SKM-1 treated with dmso at 0.1 percent for 144 hours (cell line): ENCODE data around the gene KRT75.
"Not testable (repeated sequence)": the region's sequence is repeated elsewhere in the genome, so short reads cannot be mapped to it uniquely, and the experiment has no call there.

ENCODE experiments used
- DNase-seq: peaks from one replicate; lab custom pipeline; 2025; ENCODE audit not compliant: unreplicated experiment; lab: John Stamatoyannopoulos, UW

KRT75 gene

DNA sequence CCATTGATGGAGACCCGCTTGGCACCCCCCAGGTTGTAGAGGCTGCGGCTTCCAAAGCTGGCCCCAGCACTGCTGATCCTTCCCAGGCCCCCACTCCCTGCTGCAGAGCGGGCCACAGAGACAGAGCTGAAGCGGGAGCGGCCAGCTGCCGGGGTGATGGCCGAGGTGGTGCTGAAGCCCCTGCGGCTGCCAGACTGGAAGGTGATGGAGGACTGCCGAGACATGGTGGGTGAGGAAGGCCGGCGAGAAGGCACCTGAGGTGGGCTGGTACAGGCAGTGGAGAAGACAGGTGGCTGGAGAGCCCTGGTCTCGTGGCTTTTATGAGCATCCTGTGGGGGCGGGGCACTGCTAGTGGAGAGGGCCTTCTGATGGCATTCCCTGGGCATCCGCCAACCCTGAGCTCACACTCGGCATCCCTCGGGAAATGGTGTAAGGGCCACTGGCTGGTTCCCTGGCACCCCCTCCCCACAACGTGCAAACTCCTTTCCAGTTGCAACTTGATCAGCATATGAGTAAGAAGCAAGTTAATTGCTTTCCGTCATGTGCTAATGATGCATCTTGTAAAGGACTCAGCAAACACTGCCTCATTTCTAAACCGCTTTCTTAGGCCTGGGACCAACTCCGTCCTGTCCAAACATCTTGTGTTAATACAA is at the start of gene KRT75:
Gene KRT75, minus strand, starts transcription at position 291 of the 653 bp plus-strand sequence. Its CDS starts 67 bp downstream, at position 224.
- no peak for DNase-seq

DNA sequence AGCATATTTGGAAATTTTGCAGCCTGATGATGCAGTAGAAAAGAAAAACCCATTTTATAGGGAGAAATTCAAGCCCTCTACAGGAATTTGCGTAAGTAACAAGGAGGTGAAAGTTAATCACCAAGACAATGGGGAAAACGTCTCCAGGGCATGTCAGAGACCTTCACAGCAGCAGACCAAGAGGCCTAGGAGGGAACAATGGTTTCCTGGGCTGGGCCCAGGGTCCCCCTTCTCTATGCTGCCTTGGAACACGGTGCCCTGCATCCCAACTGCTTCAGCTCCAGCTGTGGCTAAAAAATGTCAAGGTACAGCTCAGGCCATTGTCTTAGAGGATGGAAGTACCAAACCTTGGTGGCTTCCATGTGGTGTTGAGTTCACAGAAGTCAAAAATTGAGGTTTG is 45.9 kb upstream of the KRT75 start:
- DNase-seq, result no peak

DNA sequence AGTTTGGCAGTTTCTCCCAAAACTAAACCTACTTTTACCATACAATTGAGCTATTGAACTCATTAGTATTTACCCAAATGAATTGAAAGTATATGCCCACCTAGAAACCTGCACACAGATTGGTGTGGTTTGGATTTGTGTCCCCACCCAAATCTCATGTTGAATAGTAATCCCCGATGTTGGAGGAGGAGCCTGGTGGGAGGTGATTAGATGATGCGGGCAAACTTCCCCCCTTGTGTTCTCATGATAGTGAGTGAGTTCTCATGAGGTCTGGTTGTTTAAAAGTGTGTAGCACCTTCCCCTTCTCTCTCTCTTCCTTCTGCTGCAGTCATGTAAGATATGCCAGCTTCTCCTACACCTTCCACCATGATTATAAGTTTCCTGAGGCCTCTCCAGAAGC is 43.5 kb upstream of the KRT75 start:
- DNase-seq, result no peak

DNA sequence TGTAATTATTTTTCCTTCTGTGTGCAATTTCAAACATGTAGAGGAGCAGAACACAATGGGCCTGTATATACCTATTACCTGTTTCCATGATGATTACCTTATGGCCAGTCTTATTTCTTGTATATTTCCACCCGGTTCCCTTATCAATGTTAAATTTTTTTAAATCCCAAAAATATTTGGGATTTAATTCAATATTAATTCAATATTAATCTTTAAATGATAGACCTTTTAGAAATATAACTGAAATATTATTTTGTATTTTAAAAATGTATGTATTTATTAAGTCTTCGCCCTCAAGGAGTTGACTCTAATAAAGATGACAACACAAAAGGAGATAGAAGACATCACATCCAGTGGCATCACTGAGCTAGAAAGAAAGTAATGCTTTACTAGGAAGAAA is 40.0 kb upstream of the KRT75 start:
- no peak for DNase-seq

DNA sequence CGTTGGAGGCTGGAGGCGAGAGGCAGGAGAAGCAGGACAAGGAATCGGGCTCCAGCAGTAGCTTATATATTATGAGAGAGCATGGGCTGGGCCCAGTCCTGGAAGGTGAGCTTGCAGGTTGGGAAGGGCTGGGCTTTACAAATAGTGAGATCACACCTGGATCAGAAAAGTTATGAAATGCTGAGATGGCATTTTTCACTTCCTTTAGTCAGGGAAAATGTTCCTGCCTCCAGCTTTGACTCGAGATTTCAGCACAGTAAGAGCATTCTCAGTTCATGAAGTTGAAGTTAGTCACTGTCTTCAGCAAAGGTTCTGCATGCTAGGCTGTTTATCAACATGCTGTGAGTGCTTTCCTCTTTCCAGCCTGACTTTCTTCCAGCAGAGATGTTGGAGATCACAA is 39.6 kb upstream of the KRT75 start, which contains the start of gene KRT6C:
Gene KRT6C, minus strand, starts transcription at position 38 of the 400 bp plus-strand sequence. CDS start 68 bp downstream, outside the sequence.
- DNase-seq, result no peak

DNA sequence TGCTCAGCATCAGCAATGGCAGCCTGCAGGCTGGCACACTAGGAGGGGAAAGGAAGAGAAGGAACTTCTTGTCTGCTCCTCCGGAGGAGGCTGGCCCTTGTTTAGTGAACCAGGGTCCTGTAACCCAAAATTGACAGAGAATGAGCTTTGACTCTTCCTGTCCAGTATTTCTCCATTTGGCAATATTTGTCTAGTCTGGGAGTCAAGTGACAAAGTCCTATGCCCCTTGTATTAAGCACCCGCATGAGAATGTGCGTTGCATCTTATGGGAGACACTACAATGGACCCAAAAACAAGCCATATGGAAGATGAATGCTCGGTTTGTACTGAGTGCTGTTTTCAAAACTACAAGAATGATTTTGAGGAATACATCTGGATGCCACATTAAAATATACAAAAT is 35.7 kb upstream of the KRT75 start:
- no peak for DNase-seq

DNA sequence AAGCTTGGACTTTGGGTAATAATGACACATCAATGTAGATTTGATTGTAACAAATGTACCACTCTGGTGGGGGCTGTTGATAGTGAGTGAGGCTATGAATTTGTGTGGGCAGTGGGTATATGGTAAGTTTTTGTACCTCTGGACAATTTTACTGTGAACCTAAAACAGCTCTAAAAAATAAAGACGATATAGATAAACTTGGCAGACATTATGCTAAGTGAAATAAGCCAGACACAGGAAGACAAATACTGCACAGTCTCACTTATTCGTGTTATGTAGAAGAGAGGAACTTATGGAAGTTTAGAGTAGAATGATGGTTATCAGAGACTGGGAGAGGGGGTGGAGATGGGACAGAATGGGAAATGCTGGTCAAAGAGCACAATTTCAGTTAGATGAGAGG is 30.7 kb upstream of the KRT75 start:
- no peak for DNase-seq

DNA sequence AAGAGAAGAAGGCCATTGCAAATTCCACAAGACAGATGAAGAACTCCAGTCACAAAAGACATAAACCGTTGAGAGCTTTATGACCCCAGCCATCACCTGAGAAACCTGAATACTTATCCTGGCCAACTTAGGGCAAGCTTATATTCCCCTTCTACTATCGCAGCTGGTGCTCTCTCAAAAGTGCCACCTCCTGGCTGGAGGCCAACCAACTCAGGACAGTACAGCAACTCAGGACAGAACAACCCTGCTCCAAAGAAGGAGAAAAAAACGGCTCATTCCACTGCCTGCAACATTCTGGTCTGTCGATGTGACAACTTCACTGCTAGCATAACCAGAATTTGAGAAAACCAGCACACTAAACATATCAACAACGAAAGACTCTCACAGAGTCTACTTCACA is 27.5 kb upstream of the KRT75 start:
- DNase-seq, result no peak

DNA sequence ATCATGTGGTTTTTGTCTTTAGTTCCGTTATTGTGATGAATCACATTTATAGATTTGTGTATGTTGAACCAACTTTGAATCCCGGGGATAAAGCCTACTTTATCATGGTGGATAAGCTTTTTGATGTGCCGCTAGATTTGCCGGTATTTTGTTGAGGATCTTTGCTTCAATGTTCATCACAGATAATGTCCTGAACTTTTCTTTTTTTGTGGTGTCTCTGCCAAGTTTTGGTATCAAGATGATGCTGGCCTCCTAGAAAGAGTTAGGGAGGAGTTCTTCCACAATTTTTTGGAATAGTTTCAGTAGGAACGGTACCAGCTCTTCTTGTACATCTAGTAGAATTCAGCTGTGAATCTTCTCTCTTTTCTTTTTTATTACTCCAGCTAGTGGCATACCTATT is 24.7 kb upstream of the KRT75 start:
- no peak for DNase-seq

DNA sequence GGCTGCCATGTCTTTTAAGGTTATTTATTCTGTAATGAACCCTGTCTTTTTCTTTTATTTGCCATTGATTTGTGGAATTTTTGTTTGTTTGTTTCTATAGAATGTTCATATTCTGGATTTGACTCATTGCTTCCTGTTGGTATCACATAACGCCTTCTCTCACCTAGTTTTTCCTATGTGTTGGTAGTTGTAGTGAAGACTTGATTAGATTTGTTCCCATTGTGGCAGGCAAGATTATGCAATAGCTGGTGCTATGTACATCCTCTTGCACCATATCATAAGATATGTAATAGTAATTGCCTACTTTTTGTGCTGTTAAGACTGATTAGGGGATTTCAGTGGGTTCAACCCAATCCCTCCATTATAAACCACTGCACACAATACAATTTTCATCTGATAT is 21.6 kb upstream of the KRT75 start:
- DNase-seq, result no peak

DNA sequence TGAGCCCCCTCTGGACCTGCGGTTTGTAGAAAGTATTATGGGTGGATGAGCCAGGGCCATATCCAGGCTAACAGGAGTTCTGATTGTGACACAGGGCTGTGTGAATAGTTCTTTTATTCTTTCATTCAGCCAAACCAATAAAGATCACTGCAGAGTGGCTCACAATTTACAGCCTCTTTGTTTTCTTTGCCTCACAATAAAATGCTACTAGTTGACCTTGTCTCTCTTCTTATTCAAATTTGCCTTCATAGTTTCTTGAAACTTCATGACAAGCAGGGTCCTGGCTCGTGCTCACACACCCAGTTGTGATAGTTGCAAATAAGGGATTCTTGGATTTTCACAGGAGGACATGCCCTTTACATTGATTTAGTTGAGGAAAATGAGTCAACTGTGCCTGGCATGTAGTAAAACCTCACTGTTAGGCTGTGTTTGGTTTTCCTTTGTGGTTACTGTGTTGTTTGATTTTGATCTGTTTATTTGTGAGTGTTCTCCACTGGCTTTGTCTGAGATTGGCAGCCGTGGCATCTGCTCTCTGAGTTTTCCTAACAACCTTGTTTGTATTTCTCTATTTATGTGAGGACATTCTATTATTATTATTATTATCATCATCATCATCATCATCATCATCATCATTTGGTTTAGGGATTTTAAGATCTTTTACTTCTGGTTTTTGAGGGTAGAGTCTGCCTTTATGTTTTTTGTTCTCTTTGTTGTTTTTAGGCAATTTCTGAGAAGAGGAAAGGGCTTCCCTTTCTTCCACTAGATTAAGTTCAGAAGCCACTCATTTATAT is 20.4 kb upstream of the KRT75 start:
- DNase-seq, result no peak

DNA sequence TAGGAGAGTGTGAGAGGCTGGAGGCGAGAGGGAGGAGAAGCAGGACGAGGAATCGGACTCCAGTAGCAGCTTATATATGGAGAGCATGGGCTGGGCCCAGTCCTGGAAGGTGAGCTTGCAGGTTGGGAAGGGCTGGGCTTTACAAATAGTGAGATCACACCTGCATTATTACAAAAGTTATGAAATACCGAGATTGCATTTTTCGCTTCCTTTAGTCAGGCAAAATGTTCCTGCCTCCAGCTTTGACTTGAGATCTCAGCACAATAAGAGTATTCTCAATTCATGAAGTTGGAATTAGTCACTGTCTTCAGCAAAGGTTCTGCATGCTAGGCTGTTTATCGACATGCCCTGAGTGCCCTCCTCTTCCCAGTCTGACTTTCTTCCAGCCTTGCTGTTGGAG is 17.9 kb upstream of the KRT75 start, which contains the start of gene KRT6B:
Gene KRT6B, minus strand, starts transcription at position 46 of the 400 bp plus-strand sequence. CDS start 68 bp downstream, outside the sequence.
- no peak for DNase-seq

DNA sequence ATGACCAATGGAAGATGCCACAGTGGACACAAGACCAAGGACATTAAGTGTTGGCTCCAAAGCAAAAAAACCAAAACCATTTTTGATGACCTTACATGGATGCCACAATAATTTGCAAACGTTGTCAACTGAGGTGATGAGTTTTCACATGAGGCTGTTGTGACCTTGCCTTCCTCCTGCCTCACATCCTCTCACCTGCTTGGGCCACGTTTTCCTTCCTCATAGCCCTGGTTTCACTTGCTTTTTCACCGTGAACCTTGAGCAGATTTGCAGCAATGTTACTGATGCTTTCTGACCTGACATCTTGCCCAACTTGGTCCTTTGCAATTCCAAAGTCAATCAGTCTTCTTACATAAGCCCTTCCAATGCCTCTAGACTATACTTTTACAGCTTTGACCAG is 14.1 kb upstream of the KRT75 start:
- DNase-seq, result no peak

DNA sequence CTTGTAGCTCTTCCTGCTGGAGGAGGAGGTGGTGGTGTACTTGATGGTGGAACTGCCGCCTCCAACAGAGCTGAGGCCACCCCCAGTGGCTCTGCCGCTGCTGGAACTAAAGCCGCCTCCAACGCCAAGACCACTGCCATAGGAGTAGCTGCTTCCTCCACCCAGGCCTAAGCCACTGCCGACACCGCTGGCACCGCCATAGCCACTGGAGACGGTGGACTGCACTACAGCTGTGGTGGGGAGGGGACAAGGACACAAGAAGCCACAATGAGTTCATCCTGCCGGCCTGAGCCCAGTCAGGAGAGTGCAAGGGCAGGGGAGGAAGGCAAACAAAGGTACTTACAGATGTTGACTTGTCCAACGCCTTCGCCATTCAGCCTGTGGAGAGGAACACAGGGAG is 13.0 kb upstream of the KRT75 start:
- not testable (repeated sequence) for DNase-seq

DNA sequence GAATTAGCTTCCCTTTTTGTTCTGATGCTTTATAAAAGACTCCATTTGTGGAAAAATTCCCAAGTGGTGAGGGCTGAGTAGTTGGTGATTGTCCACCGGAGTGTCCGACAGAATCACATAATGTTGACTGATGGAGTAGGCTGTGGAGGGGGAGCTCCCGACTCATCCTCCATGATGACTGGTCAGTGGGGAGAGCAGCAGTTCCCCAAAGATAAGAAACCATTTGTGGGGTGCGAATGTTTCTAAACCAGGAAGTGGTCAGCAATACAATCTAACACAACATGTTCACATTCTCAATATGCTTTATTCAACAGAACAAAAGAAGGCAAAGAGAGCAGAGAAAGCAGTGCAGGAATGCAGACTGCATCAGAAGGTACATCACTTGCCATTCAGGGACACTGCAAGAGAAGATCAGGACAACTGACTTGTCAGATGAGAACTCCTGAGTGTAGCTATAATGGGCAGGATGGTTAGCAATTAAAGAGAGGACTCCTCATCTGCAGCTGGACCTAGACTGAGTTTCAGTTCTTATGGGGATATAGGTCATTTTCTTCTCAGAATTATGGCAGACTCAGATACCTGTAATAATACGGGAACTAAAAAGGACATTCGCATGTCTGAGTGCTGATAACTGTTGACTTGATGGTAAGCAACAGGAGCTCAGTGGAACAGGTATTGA is 12.3 kb upstream of the KRT75 start:
- DNase-seq, result no peak

DNA sequence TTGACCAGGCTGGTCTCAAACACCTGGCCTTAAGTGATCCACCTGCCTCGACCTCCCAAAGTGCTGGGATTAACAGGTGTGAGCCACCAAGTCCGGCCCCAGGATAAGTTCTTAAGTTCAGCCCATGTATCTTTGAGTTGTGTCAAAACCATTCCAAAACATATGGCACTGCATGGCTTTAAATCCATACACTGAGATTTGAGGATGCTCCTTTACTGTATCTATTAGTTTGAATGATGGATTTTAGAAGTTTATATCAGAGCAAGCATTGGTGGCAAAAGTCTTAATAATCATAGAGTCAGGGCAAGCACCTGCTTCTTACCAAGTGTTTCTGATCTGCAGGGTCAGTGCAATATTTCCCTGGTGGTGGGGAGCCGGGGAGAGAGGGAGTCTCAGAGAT is 11.7 kb upstream of the KRT75 start:
- DNase-seq, result no peak

DNA sequence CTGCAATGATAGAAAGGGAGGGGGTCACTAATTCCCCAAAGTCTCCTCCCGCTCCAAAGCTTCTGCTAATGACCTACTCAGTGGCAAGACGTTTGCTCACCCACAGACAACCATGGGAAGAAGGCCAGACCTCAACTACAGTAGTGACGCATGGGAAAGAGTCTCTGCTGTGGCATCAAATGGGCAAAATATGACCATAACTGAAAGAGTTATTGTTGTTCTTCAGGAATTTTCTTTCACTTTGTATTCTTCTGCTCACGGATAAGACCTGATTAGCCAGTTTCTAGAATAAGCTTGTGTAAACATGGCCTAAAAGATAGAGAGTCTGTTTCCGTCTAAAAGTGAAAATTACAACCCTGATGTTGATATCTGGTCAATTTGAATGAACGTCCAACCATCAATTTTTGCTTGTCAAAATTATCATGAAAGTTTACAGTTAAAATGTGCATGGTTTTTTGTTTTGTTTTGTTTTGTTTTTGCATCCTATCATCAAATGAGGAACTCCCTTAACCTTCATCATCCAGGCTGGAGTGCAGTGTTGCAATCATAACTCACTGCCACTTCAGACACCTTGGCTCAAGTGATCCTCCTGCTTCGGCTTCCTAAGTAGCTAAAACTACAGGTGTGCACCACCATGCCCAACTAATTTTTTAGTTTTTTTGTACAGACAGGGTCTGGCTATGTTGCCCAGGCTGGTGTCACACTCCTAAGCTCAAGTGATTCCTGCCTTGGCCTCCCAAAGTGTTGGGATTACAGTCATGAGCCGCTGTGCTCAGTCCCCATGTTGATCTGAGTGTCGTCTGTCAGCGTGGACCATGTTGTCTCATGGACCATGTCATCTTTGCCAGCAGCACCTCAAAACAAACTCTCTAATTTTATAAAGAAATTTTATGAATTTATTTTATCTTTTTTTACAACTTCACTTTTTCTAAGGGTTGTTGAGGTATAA is 10.8 kb upstream of the KRT75 start:
- no peak for DNase-seq

DNA sequence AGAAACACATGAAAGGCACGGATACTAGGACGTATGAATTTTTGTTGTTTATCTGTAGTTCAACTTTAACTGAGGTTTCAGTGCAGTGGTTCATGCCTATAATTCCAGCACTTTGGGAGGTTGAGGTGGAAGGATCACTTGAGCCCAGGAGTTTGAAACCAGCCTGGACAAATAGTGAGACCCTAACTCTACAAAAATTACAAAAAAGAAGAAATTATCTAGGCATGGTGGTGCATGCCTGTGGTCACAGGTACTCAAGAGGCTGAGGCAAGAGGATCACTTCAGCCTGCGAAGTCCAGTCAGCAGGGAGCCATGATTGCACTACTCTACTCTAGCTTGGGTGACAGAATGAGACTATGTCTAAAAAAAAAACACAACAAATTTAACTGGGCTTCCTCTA is 9.8 kb upstream of the KRT75 start:
- DNase-seq, result no peak

DNA sequence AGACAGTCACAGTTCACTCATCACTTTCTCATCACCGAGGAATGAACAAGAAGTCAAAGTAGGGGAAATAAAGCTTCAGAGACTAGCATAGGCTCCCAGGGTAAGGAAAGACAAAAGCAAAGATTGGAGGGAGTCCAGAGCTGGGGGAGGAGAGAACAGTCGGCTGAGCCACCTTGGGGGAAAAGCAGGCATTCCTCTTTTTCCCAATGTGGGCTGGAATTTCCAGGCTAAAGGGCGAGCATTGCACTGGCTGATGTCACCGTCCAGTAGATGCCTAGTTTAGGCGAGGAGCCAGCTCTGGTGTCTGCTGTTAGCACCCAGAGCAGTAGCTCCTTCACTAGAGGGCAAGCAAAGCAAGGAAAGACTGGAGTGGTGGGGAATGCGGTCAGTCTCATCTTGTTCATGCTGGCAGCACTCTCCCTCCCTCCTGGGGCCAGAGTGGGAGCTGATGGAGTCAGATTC is 8.5 kb upstream of the KRT75 start:
- DNase-seq, result no peak

DNA sequence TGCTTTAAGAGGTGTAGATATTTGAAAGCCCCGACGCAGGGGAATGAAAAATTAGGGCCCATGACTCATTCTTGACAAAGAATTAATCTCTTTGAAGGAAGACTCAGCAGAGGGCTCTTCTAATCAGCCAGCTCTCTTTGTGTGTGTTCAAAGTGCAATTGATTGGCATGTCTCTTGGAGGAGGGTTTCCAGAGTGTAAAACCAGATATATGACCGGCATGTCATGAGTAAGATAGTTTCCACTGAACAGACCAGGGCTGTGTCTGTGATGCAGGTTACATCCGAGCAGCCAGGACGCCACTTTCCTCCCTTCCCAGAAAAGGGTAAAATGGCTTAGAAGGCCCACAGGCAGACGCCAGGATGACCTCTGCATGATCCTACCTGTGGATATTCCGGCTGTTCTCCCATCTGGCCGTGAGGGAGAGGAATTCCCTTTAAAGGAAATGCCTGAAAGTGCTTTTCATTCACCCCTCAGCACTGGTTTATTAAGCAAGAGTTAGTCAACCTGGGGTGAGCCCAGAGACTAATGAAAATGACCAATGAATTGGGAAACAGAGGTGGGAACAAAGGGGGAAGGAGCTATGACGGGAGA is 7.2 kb upstream of the KRT75 start:
- no peak for DNase-seq
